Omental fat pad (tissue), 4 donors: ENCODE measurements around the gene SLC10A3. TPM values are rescaled to one million over a fixed set of nuclear protein-coding genes. Genes with fewer than 3 reads are reported as not detected.

ENCODE experiments used
- ATAC-seq: fragments of 150-250 bp; one replicate; pipeline ENCODE4 v1.9.1; 2016; ENCODE audit warnings: mild to moderate bottlenecking, moderate library complexity; ENCODE audit not compliant: low FRiP score
- DNase-seq: peaks from one replicate; pipeline ENCODE4 v3.0.0-alpha.2; 2019; ENCODE audit warnings: low spot score
- CTCF ChIP-seq, 3 donors: fragments of 450-650 bp; IDR thresholded peaks; one replicate each; pipeline ENCODE4 v1.5.1; 2016 to 2017; ENCODE audit warnings: antibody characterized with exemption in 3 of 3, mild to moderate bottlenecking in 3 of 3, moderate library complexity in 2 of 3
- total RNA-seq, 4 donors: library from RNA; depleted of rRNA; stranded (reverse); fragments of >200 nt; gene quantifications; one replicate each; pipeline ENCODE4 v1.1.0, GENCODE V29; 2016

Gene SLC10A3
- total RNA-seq, 4 donors from 2014 or later, result 22.9 to 29.7 (median 26.9) TPM

- ATAC-seq (peak; percentile 84), DNase-seq (no peak)
- no peak for TF ChIP-seq CTCF (IDR thresholded peaks at IDR 0.05)
These were observed 32.1 kb downstream of the SLC10A3 start, which contains the start of gene PLXNA3 for GRCh38 chrX:154458116-154458953. PLXNA3 (plus strand) TSS chrX:154458281; CDS start chrX:154460184, 1,903 bp downstream.

- ATAC-seq, result peak; percentile 25
- no peak for DNase-seq
These were observed 32.8 kb downstream of the SLC10A3 start for GRCh38 chrX:154457491-154458115.

GRCh38 chrX:154452823-154453222 is 37.6 kb downstream of the SLC10A3 start:
- TF ChIP-seq CTCF (IDR thresholded peaks at IDR 0.05), result no peak
- ATAC-seq, result no peak
- DNase-seq, result no peak

More at GRCh38 chrX:154457491-154458115, 32.8 kb downstream of the SLC10A3 start:
- no peak for TF ChIP-seq CTCF (IDR thresholded peaks at IDR 0.05)

- TF ChIP-seq CTCF (IDR thresholded peaks at IDR 0.05), result no peak
- ATAC-seq, result no peak
- DNase-seq, result no peak
These were observed 40.1 kb downstream of the SLC10A3 start for GRCh38 chrX:154450312-154450711.

GRCh38 chrX:154449618-154450017 is 40.8 kb downstream of the SLC10A3 start:
- DNase-seq (no peak), ATAC-seq (no peak)
- TF ChIP-seq CTCF (IDR thresholded peaks at IDR 0.05), result no peak

GRCh38 chrX:154448484-154448883 is 41.9 kb downstream of the SLC10A3 start:
- DNase-seq (no peak), ATAC-seq (no peak)
- no peak for TF ChIP-seq CTCF (IDR thresholded peaks at IDR 0.05)
